ENCODE measurements around the gene ZDHHC9. TPM values are rescaled to one million over a fixed set of nuclear protein-coding genes. Genes with fewer than 3 reads are reported as not detected.

ZDHHC9 gene
- total RNA-seq, 1 donor from 2014 or later, result 37.8 TPM

GRCh38 chrX:129786210-129786651 lies 57.5 kb downstream of the ZDHHC9 start:
- Mint-ChIP-seq H3K36me3 (ENCODE audit: low read depth, unreplicated experiment) (no peaks in the 10 kb centered on the region), H3K27me3 (ENCODE audit: unreplicated experiment) (peaks cover 1% of the 10 kb centered on the region), H3K27ac (ENCODE audit: unreplicated experiment) (no peak overlapping the region), H3K4me3 (ENCODE audit: unreplicated experiment) (no peak overlapping the region), H3K9me3 (ENCODE audit: unreplicated experiment) (no peaks in the 10 kb centered on the region), H3K4me1 (ENCODE audit: unreplicated experiment) (peaks cover 9% of the 10 kb centered on the region)
- TF ChIP-seq, protein P1, sequence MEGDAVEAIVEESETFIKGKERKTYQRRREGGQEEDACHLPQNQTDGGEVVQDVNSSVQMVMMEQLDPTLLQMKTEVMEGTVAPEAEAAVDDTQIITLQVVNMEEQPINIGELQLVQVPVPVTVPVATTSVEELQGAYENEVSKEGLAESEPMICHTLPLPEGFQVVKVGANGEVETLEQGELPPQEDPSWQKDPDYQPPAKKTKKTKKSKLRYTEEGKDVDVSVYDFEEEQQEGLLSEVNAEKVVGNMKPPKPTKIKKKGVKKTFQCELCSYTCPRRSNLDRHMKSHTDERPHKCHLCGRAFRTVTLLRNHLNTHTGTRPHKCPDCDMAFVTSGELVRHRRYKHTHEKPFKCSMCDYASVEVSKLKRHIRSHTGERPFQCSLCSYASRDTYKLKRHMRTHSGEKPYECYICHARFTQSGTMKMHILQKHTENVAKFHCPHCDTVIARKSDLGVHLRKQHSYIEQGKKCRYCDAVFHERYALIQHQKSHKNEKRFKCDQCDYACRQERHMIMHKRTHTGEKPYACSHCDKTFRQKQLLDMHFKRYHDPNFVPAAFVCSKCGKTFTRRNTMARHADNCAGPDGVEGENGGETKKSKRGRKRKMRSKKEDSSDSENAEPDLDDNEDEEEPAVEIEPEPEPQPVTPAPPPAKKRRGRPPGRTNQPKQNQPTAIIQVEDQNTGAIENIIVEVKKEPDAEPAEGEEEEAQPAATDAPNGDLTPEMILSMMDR (IDR thresholded peaks at IDR 0.05; ENCODE audit: unreplicated experiment), result no peak
- no peak for DNase-seq (ENCODE audit: low spot score)

GRCh38 chrX:129785160-129785947 lies 58.3 kb downstream of the ZDHHC9 start:
- no peaks in the 10 kb centered on the region for H3K9me3 Mint-ChIP-seq (ENCODE audit: unreplicated experiment)
- DNase-seq (ENCODE audit: low spot score), result no peak
- no peak overlapping the region for H3K27ac Mint-ChIP-seq (ENCODE audit: unreplicated experiment)
- no peak overlapping the region for H3K4me3 Mint-ChIP-seq (ENCODE audit: unreplicated experiment)
- no peaks in the 10 kb centered on the region for H3K36me3 Mint-ChIP-seq (ENCODE audit: low read depth, unreplicated experiment)
- peaks cover 9% of the 10 kb centered on the region for H3K4me1 Mint-ChIP-seq (ENCODE audit: unreplicated experiment)
- TF ChIP-seq, protein P1 (IDR thresholded peaks at IDR 0.05; ENCODE audit: unreplicated experiment), result no peak
- H3K27me3 Mint-ChIP-seq (ENCODE audit: unreplicated experiment), result peaks cover 1% of the 10 kb centered on the region

GRCh38 chrX:129784371-129784770 lies 59.3 kb downstream of the ZDHHC9 start:
- Mint-ChIP-seq H3K9me3 (ENCODE audit: unreplicated experiment) (no peaks in the 10 kb centered on the region), H3K4me1 (ENCODE audit: unreplicated experiment) (peaks cover 9% of the 10 kb centered on the region), H3K27me3 (ENCODE audit: unreplicated experiment) (peaks cover 3% of the 10 kb centered on the region), H3K36me3 (ENCODE audit: low read depth, unreplicated experiment) (peaks cover under 1% of the 10 kb centered on the region), H3K27ac (ENCODE audit: unreplicated experiment) (no peak overlapping the region), H3K4me3 (ENCODE audit: unreplicated experiment) (no peak overlapping the region)
- TF ChIP-seq, protein P1 (IDR thresholded peaks at IDR 0.05; ENCODE audit: unreplicated experiment), result no peak
- DNase-seq (ENCODE audit: low spot score), result no peak

DNA sequence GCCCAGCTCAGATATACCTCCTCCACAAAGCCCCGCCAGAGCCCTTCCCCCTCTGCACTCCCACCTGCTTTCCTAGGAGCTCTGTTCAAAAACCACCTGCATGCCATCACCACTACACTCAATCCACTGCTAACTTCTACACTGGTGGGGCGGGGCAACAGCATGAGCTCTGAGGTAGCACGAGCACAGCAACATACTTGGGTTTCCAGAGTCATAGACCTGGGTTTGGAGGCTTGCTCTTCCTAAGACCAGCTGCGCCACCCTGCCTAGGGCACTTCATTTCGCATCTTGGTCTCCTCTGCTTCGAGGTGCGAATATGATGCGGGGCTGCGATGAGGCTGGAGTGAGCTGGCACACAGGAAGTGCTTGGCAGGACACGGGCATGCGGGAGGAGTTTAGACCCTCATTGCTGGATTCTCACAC lies 60.4 kb downstream of the ZDHHC9 start:
- Mint-ChIP-seq H3K4me1 (ENCODE audit: unreplicated experiment) (peaks cover 9% of the 10 kb centered on the region), H3K4me3 (ENCODE audit: unreplicated experiment) (no peak overlapping the region), H3K27me3 (ENCODE audit: unreplicated experiment) (peaks cover 7% of the 10 kb centered on the region), H3K27ac (ENCODE audit: unreplicated experiment) (no peak overlapping the region), H3K36me3 (ENCODE audit: low read depth, unreplicated experiment) (peaks cover 6% of the 10 kb centered on the region), H3K9me3 (ENCODE audit: unreplicated experiment) (no peaks in the 10 kb centered on the region)
- TF ChIP-seq, protein P1 (IDR thresholded peaks at IDR 0.05; ENCODE audit: unreplicated experiment), result no peak
- DNase-seq (ENCODE audit: low spot score), result no peak

DNA sequence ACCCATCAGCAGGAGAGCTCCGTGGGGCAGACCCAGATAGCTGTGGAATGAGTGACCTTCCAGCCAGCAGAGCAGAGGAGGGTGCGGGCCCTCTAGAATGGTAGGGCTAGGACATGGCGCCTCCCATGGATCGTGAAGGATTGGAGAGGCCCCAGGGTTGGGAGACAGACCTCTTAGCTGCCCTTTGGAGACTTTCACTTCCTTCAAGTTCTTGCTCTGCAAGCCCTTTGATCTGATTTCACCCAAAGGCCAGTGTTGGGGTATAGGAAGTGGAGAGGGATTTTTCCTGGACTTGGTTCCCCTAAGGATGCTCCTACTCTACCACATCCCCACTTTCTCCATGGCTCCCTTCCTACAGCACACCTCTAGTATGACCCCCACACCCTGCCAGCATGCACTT lies 61.0 kb downstream of the ZDHHC9 start:
- TF ChIP-seq, protein P1 (IDR thresholded peaks at IDR 0.05; ENCODE audit: unreplicated experiment), result no peak
- Mint-ChIP-seq H3K36me3 (ENCODE audit: low read depth, unreplicated experiment) (peaks cover 6% of the 10 kb centered on the region), H3K9me3 (ENCODE audit: unreplicated experiment) (no peaks in the 10 kb centered on the region), H3K4me1 (ENCODE audit: unreplicated experiment) (peaks cover 9% of the 10 kb centered on the region), H3K27me3 (ENCODE audit: unreplicated experiment) (peaks cover 7% of the 10 kb centered on the region), H3K27ac (ENCODE audit: unreplicated experiment) (no peak overlapping the region), H3K4me3 (ENCODE audit: unreplicated experiment) (no peak overlapping the region)
- no peak for DNase-seq (ENCODE audit: low spot score)

All from endothelial cell (in vitro differentiated cells).